IMR-90 (cell line): ENCODE results near the gene ME3. TPM values are rescaled to one million over a fixed set of nuclear protein-coding genes. Genes with fewer than 3 reads are reported as not detected.

Experiments
- ATAC-seq: fragments of 200-7000 bp; cut with Tn5 transposase; 2 replicates; pipeline ENCODE4 v1.9.1; 2020; ENCODE audit warnings: low read depth, mild to moderate bottlenecking, moderate library complexity
- BruUV-seq: library from RNA; stranded (reverse); fragments of 400-500 nt; replicated peaks from 2 replicates; lab custom pipeline; 2021; lab: Mats Ljungman, UMichigan
- CTCF ChIA-PET: fragments of 300-600 bp; formaldehyde crosslinking; extraction: SDS; loops from one replicate; lab custom pipeline; 2021; ENCODE audit warnings: antibody characterized with exemption; lab: Yijun Ruan, JAX
- POLR2A ChIA-PET: fragments of 300-600 bp; sonication (Branson Sonifier 250); formaldehyde crosslinking; loops from one replicate; lab custom pipeline; 2022; ENCODE audit warnings: antibody characterized with exemption; ENCODE audit not compliant: unreplicated experiment; lab: Charles Lee
- DNase-seq: peaks from one replicate; pipeline ENCODE4 v3.0.0; 2013
- H2AFZ ChIP-seq: replicated peaks from 2 replicates; pipeline ENCODE3; 2013; ENCODE audit warnings: low read length, mild to moderate bottlenecking; ENCODE audit not compliant: poor library complexity
- H2AK5ac ChIP-seq: 2 replicates; pipeline ENCODE4 v1.6.1; 2013; ENCODE audit warnings: low read depth, low read length, inconsistent platforms
- H2AK9ac ChIP-seq: replicated peaks from 2 replicates; pipeline ENCODE3; 2013; ENCODE audit warnings: mild to moderate bottlenecking, low read depth, low read length, moderate library complexity; ENCODE audit not compliant: poor library complexity
- H2BK120ac ChIP-seq: 2 replicates; pipeline ENCODE4 v1.6.1; 2013; ENCODE audit warnings: low read depth, low read length, inconsistent platforms
- H2BK15ac ChIP-seq: 3 replicates; pipeline ENCODE4 v1.6.1; 2013; ENCODE audit warnings: low read depth, low read length, inconsistent platforms
- H2BK20ac ChIP-seq: 2 replicates; pipeline ENCODE4 v1.6.1; 2013; ENCODE audit warnings: low read depth, mild to moderate bottlenecking, inconsistent platforms, low read length, moderate library complexity
- H2BK5ac ChIP-seq: 2 replicates; pipeline ENCODE4 v1.6.1; 2013; ENCODE audit warnings: mild to moderate bottlenecking, low read depth, low read length, inconsistent platforms; ENCODE audit not compliant: poor library complexity, severe bottlenecking
- H3K14ac ChIP-seq: replicated peaks from 2 replicates; pipeline ENCODE4 v1.6.1; 2013; ENCODE audit warnings: low read depth, low read length, inconsistent platforms
- H3K18ac ChIP-seq: 2 replicates; pipeline ENCODE4 v1.6.1; 2013; ENCODE audit warnings: low read depth, low read length, control low read depth
- H3K23ac ChIP-seq: 2 replicates; pipeline ENCODE4 v1.6.1; 2013; ENCODE audit warnings: low read depth, low read length, inconsistent platforms
- H3K27ac ChIP-seq: 2 replicates; pipeline ENCODE4 v1.5.1; 2013; ENCODE audit warnings: mild to moderate bottlenecking, control low read depth, low read length; ENCODE audit not compliant: insufficient read depth
- H3K27me3 ChIP-seq: 2 replicates; pipeline ENCODE4 v1.6.1; 2013; ENCODE audit warnings: low read length; ENCODE audit not compliant: control insufficient read depth, insufficient read depth
- H3K36me3 ChIP-seq: 2 replicates; pipeline ENCODE4 v1.6.1; 2013; ENCODE audit warnings: low read length, mixed read lengths; ENCODE audit not compliant: control insufficient read depth, insufficient read depth
- H3K4ac ChIP-seq: 2 replicates; pipeline ENCODE4 v1.6.1; 2013; ENCODE audit warnings: low read depth, low read length, inconsistent platforms
- H3K4me1 ChIP-seq: 2 replicates; pipeline ENCODE4 v1.6.1; 2013; ENCODE audit warnings: low read length, mixed read lengths; ENCODE audit not compliant: control insufficient read depth, insufficient read depth
- H3K4me2 ChIP-seq: 2 replicates; pipeline ENCODE4 v1.6.1; 2013; ENCODE audit warnings: low read depth, mild to moderate bottlenecking, control low read depth, low read length, moderate library complexity
- H3K4me3 ChIP-seq: 2 replicates; pipeline ENCODE4 v1.5.1; 2013; ENCODE audit warnings: low read depth, mild to moderate bottlenecking, control low read depth, low read length, moderate library complexity; ENCODE audit not compliant: insufficient read depth
- H3K56ac ChIP-seq: 2 replicates; pipeline ENCODE4 v1.6.1; 2013; ENCODE audit warnings: low read length, inconsistent platforms; ENCODE audit not compliant: insufficient read depth; ENCODE audit errors: extremely low read depth
- H3K79me1 ChIP-seq, 2 experiments: 2 replicates each; pipeline ENCODE4 v1.6.1; 2013; ENCODE audit warnings: low read length in 2 of 2, inconsistent platforms in 1 of 2, low read depth in 1 of 2
- H3K9ac ChIP-seq: 2 replicates; pipeline ENCODE4 v1.6.1; 2013; ENCODE audit warnings: low read depth, low read length, control low read depth
- H3K9me1 ChIP-seq: 2 replicates; pipeline ENCODE4 v1.6.1; 2013; ENCODE audit warnings: low read length, inconsistent platforms; ENCODE audit not compliant: insufficient read depth
- H3K9me3 ChIP-seq: 2 replicates; pipeline ENCODE4 v1.6.1; 2013; ENCODE audit warnings: low read length; ENCODE audit not compliant: control insufficient read depth, insufficient read depth
- H4K20me1 ChIP-seq: 2 replicates; pipeline ENCODE4 v1.6.1; 2013; ENCODE audit warnings: low read length, inconsistent platforms; ENCODE audit not compliant: insufficient read depth
- H4K5ac ChIP-seq: 2 replicates; pipeline ENCODE4 v1.6.1; 2013; ENCODE audit warnings: mild to moderate bottlenecking, low read depth, low read length, control low read depth
- H4K8ac ChIP-seq, 2 experiments: 2 replicates each; pipeline ENCODE4 v1.6.1; 2013; ENCODE audit warnings: low read depth in 2 of 2, low read length in 2 of 2, control low read depth in 1 of 2, inconsistent platforms in 1 of 2
- H4K91ac ChIP-seq: 2 replicates; pipeline ENCODE4 v1.6.1; 2013; ENCODE audit warnings: low read depth, low read length, inconsistent platforms; ENCODE audit not compliant: insufficient read depth
- BHLHE40 ChIP-seq: fragments of 150-350 bp; IDR thresholded peaks from 2 replicates; pipeline ENCODE4 v1.6.1; 2016; ENCODE audit warnings: mild to moderate bottlenecking, low read depth, low read length
- CEBPB ChIP-seq: IDR thresholded peaks from 2 replicates; pipeline ENCODE4 v1.6.1; 2012; ENCODE audit warnings: low read depth, low read length, improper control_type of control experiment
- CHD1 ChIP-seq: IDR thresholded peaks from 2 replicates; pipeline ENCODE4 v1.6.1; 2012; ENCODE audit warnings: low read depth, low read length, improper control_type of control experiment
- ELK1 ChIP-seq: fragments of 150-350 bp; IDR thresholded peaks from 2 replicates; pipeline ENCODE4 v1.6.1; 2016; ENCODE audit warnings: low read depth, mild to moderate bottlenecking, low read length, moderate library complexity, borderline replicate concordance
- MAFK ChIP-seq: IDR thresholded peaks from 2 replicates; pipeline ENCODE4 v1.6.1; 2012; ENCODE audit warnings: low read depth, low read length, improper control_type of control experiment
- MAZ ChIP-seq: IDR thresholded peaks from 2 replicates; pipeline ENCODE4 v1.6.1; 2012; ENCODE audit warnings: low read depth, mild to moderate bottlenecking, low read length, improper control_type of control experiment, moderate library complexity, borderline replicate concordance
- NFE2L2 ChIP-seq: fragments of 150-350 bp; IDR thresholded peaks from 2 replicates; pipeline ENCODE4 v1.6.1; 2016; ENCODE audit warnings: low read depth, mild to moderate bottlenecking, low read length
- USF2 ChIP-seq: fragments of 150-350 bp; IDR thresholded peaks from 2 replicates; pipeline ENCODE4 v1.6.1; 2017; ENCODE audit warnings: mild to moderate bottlenecking, antibody characterized with exemption, low read length, low read depth
- WGBS, 2 experiments: methylation state at CpG; one replicate each; pipeline versions ENCODE4 v1.1.5 to v1.1.7; 2013; ENCODE audit warnings: missing lambda C conversion rate in 2 of 2; ENCODE audit not compliant: insufficient read length in 1 of 2; ENCODE audit errors: extremely low coverage in 2 of 2; 5-methylcytosine and 5-hydroxymethylcytosine counted together
- dilution Hi-C: fragments of 300-500 bp; cut with HindIII; formaldehyde crosslinking; loops from one replicate; pipeline ENCODE4 v1.14.3; 2018; ENCODE audit warnings: low sequenced_read_pairs; ENCODE audit not compliant: unreplicated experiment
- in situ Hi-C: fragments of 300-500 bp; cut with MboI; formaldehyde crosslinking; loops from 3 replicates; pipeline ENCODE4 v1.14.3; 2019; ENCODE audit warnings: low sequenced_read_pairs, inconsistent platforms, mixed read lengths
- intact Hi-C: fragments of 100-400 bp; cut with micrococcal nuclease; formaldehyde crosslinking; loops from 2 replicates; pipeline ENCODE4 v1.10.0; 2022
- polyA plus RNA-seq, 3 experiments: library from polyadenylated mRNA; depleted of rRNA; stranded (reverse); fragments of >200 nt; gene quantifications; 2 replicates each; pipeline ENCODE4 v1.2.3, GENCODE V29; 2012; ENCODE audit warnings: low replicate concordance in 1 of 3
- total RNA-seq: library from RNA; depleted of rRNA; stranded (reverse); fragments of >200 nt; gene quantifications from 2 replicates; pipeline ENCODE4 v1.2.3, GENCODE V29; 2012

ME3 gene
- total and polyA plus RNA-seq, 2 of the 4 experiments (the other 2 are of a cell fraction): 7.8 to 9.0 TPM

GRCh38 chr11:86630229-86630981 lies 42.0 kb downstream of the ME3 start:
- peak overlapping the region; percentile 2 for H2AFZ ChIP-seq
- peaks cover 28% of the 10 kb centered on the region for H3K9me1 ChIP-seq
- peak overlapping the region; percentile 80 for H2BK20ac ChIP-seq
- peak overlapping the region; percentile 40; the same call in 1 of the 2 replicates for H3K14ac ChIP-seq
- intact Hi-C loops: loop anchor here (5.0 kb wide), 3 partner anchors 112 to 187 kb away; partner anchors contain the start of gene PRSS23
- H3K9ac ChIP-seq: no peak overlapping the region
- H4K5ac ChIP-seq: no peak overlapping the region
- dilution Hi-C loops: no loop called here
- peak overlapping the region; percentile 84; the same call in 1 of the 3 replicates for H2BK15ac ChIP-seq
- ChIA-PET POLR2A (no interaction called here), CTCF (no interaction called here)
- no peaks in the 10 kb centered on the region for H4K20me1 ChIP-seq
- H3K36me3 ChIP-seq: no peaks in the 10 kb centered on the region
- no peak for TF ChIP-seq CHD1
- no peak for TF ChIP-seq CEBPB
- TF ChIP-seq BHLHE40: no peak
- no peak for TF ChIP-seq NFE2L2
- no peak for TF ChIP-seq ELK1
- no peak for TF ChIP-seq MAFK
- TF ChIP-seq MAZ: no peak
- no peak for TF ChIP-seq USF2
- peaks cover 15% of the 10 kb centered on the region for H3K4me1 ChIP-seq
- peak overlapping the region; percentile 66 for H3K4ac ChIP-seq
- no peak for ATAC-seq
- peak overlapping the region; percentile 64 for H4K91ac ChIP-seq
- H3K79me1 ChIP-seq: peaks cover 0 to 17% of the 10 kb centered on the region in 2 experiments; a peak in 2 of 4 replicates
- no peak overlapping the region for H3K4me3 ChIP-seq
- no TSS peak for BruUV-seq
- peak overlapping the region; percentile 7 to 25; a peak in 2 of 4 replicates for H4K8ac ChIP-seq
- no peak overlapping the region for H3K23ac ChIP-seq
- in situ Hi-C loops: no loop called here
- peak overlapping the region; percentile 57 for H2AK5ac ChIP-seq
- no peak overlapping the region for H3K27ac ChIP-seq
- no peak overlapping the region for H3K18ac ChIP-seq
- DNase-seq: no peak
- H3K9me3 ChIP-seq: no peaks in the 10 kb centered on the region
- WGBS, 2 experiments: 83% methylated on average over 4 of the region's 8 CpGs; no CpG with 5 or more reads in 1 of the 2 experiments
- H2BK120ac ChIP-seq: peak overlapping the region; percentile 79
- no peaks in the 10 kb centered on the region for H3K27me3 ChIP-seq
- no peak overlapping the region for H3K56ac ChIP-seq
- H2BK5ac ChIP-seq: no peak overlapping the region
- no peak overlapping the region for H3K4me2 ChIP-seq
- no peak overlapping the region for H2AK9ac ChIP-seq
